SK-N-SH (cell line): ENCODE results near the gene FHL2. TPM values are rescaled to one million over a fixed set of nuclear protein-coding genes. Genes with fewer than 3 reads are reported as not detected.

Source experiments
- CTCF ChIA-PET: fragments of 300-600, 350-600 bp; formaldehyde crosslinking; extraction: SDS; loops from one replicate; lab custom pipeline; 2021; lab: Yijun Ruan, JAX
- POLR2A ChIA-PET: fragments of 350-600 bp; sonication (Branson Sonifier 250); formaldehyde crosslinking; extraction: SDS; loops from one replicate; lab custom pipeline; 2020; ENCODE audit warnings: antibody characterized with exemption, inconsistent platforms; lab: Yijun Ruan, JAX
- DNase-seq: peaks from one replicate; pipeline ENCODE4 v3.0.0; 2012
- H2AFZ ChIP-seq: fragments of 200-600 bp; sonication (generic); 2 replicates; pipeline ENCODE4 v1.8.1; 2016; ENCODE audit warnings: antibody characterized with exemption, mild to moderate bottlenecking, low read depth
- H3F3A ChIP-seq: fragments of 200-600 bp; sonication (generic); replicated peaks from 2 replicates; pipeline ENCODE3; 2016; ENCODE audit warnings: antibody characterized with exemption, mild to moderate bottlenecking; ENCODE audit not compliant: insufficient read depth
- H3K27ac ChIP-seq, 2 experiments: fragments of 200-500 bp in 1 of 2; fragments of 200-600 bp in 1 of 2; sonication (Bioruptor generic) in 1 of 2; sonication (generic), shearing (Covaris generic) in 1 of 2; 2 replicates each; pipeline versions ENCODE4 v1.5.1 to v1.6.1; 2014 to 2016; ENCODE audit warnings: low read depth in 2 of 2, inconsistent platforms in 1 of 2, low read length in 1 of 2, mild to moderate bottlenecking in 1 of 2, mixed read lengths in 1 of 2
- H3K27me3 ChIP-seq: fragments of 200-600 bp; sonication (generic), shearing (Covaris generic); 2 replicates; pipeline ENCODE4 v1.6.1; 2016; ENCODE audit warnings: mixed run types; ENCODE audit not compliant: insufficient read depth
- H3K36me3 ChIP-seq, 2 experiments: fragments of 200-500 bp in 1 of 2; fragments of 200-600 bp in 1 of 2; sonication (Bioruptor generic) in 1 of 2; sonication (generic) in 1 of 2; replicated peaks in 1 of 2; 2 replicates each; pipeline versions ENCODE3 to v1.5.1; 2014 to 2016; ENCODE audit warnings: low read length in 1 of 2, mild to moderate bottlenecking in 1 of 2; ENCODE audit not compliant: insufficient read depth in 2 of 2, control insufficient read depth in 1 of 2
- H3K4me1 ChIP-seq, 2 experiments: fragments of 200-500 bp in 1 of 2; fragments of 200-600 bp in 1 of 2; sonication (Bioruptor generic) in 1 of 2; sonication (generic), shearing (Covaris generic) in 1 of 2; 2 replicates each; pipeline versions ENCODE4 v1.5.1 to v1.6.1; 2014 to 2016; ENCODE audit warnings: low read depth in 1 of 2, low read length in 1 of 2, mixed run types in 1 of 2; ENCODE audit not compliant: insufficient read depth in 2 of 2, control insufficient read depth in 1 of 2
- H3K4me2 ChIP-seq: fragments of 200-600 bp; sonication (generic), shearing (Covaris generic); 2 replicates; pipeline ENCODE4 v1.6.1; 2017; ENCODE audit warnings: mixed run types
- H3K4me3 ChIP-seq, 2 experiments: fragments of 200-500 bp in 1 of 2; fragments of 200-600 bp in 1 of 2; sonication (Bioruptor generic) in 1 of 2; sonication (generic), shearing (Covaris generic) in 1 of 2; 2 replicates each; pipeline versions ENCODE4 v1.5.1 to v1.8.1; 2014 to 2016; ENCODE audit warnings: low read depth in 2 of 2, inconsistent platforms in 1 of 2, low read length in 1 of 2, mild to moderate bottlenecking in 1 of 2, mixed read lengths in 1 of 2, moderate library complexity in 1 of 2
- H3K79me2 ChIP-seq: fragments of 200-600 bp; sonication (generic); 2 replicates; pipeline ENCODE4 v1.8.1; 2017; ENCODE audit warnings: mild to moderate bottlenecking; ENCODE audit not compliant: insufficient read depth
- H3K9ac ChIP-seq: fragments of 200-600 bp; sonication (generic); 2 replicates; pipeline ENCODE4 v1.6.1; 2017; ENCODE audit warnings: mixed run types
- H3K9me2 ChIP-seq: fragments of 200-600 bp; sonication (generic); 2 replicates; pipeline ENCODE4 v1.6.1; 2017; ENCODE audit warnings: mixed run types
- H3K9me3 ChIP-seq: fragments of 200-600 bp; sonication (generic); 2 replicates; pipeline ENCODE4 v1.6.1; 2017; ENCODE audit warnings: mixed run types, mild to moderate bottlenecking, moderate library complexity
- H4K20me1 ChIP-seq: fragments of 200-600 bp; sonication (generic); 2 replicates; pipeline ENCODE4 v1.6.1; 2017; ENCODE audit warnings: mild to moderate bottlenecking, mixed run types; ENCODE audit not compliant: insufficient read depth
- ELF1 ChIP-seq: IDR thresholded peaks from 2 replicates; pipeline ENCODE4 v1.4.0; 2012
- EZH2phosphoT487 ChIP-seq: fragments of 200-600 bp; sonication (generic); IDR thresholded peaks from 2 replicates; pipeline ENCODE4 v1.6.1; 2017; ENCODE audit warnings: low read depth, mixed run types, mild to moderate bottlenecking, antibody characterized with exemption, moderate library complexity, borderline replicate concordance
- FOSL2 ChIP-seq: IDR thresholded peaks from 2 replicates; pipeline ENCODE4 v1.4.0; 2012; ENCODE audit warnings: low read depth, mild to moderate bottlenecking, moderate library complexity, borderline replicate concordance
- JUND ChIP-seq: IDR thresholded peaks from 2 replicates; pipeline ENCODE4 v1.4.0; 2012
- MEF2A ChIP-seq: IDR thresholded peaks from 2 replicates; pipeline ENCODE4 v1.4.0; 2012; ENCODE audit warnings: low read depth, borderline replicate concordance
- NFIC ChIP-seq: IDR thresholded peaks from 2 replicates; pipeline ENCODE4 v1.4.0; 2012; ENCODE audit warnings: borderline replicate concordance
- RAD21 ChIP-seq: IDR thresholded peaks from 2 replicates; pipeline ENCODE4 v1.6.1; 2012; ENCODE audit warnings: mild to moderate bottlenecking, low read length
- SIN3A ChIP-seq: IDR thresholded peaks from 2 replicates; pipeline ENCODE4 v1.6.1; 2012; ENCODE audit warnings: low read depth, mild to moderate bottlenecking, low read length, moderate library complexity, borderline replicate concordance
- YY1 ChIP-seq: IDR thresholded peaks from 2 replicates; pipeline ENCODE4 v1.4.0; 2012; ENCODE audit warnings: low read depth, mild to moderate bottlenecking
- WGBS: methylation state at CpG from one replicate; pipeline ENCODE4 v1.1.6; 2017; ENCODE audit warnings: low lambda C conversion rate; 5-methylcytosine and 5-hydroxymethylcytosine counted together
- polyA plus RNA-seq, 3 experiments: library from polyadenylated mRNA; depleted of rRNA; stranded (reverse); fragments of >200 nt; gene quantifications; 2 replicates each; pipeline ENCODE4 v1.2.3, GENCODE V29; 2012
- TF ChIP-seq, protein P1 (sequence below): IDR thresholded peaks from 2 replicates; pipeline ENCODE4 v1.4.0; 2012; ENCODE audit warnings: low read depth
- TF ChIP-seq, protein P2 (sequence below): IDR thresholded peaks from 2 replicates; pipeline ENCODE4 v1.6.1; 2012; ENCODE audit warnings: mild to moderate bottlenecking, low read depth, low read length, moderate library complexity

FHL2 gene
- polyA plus RNA-seq, 1 of the 3 experiments (the other 2 are of a cell fraction): 31.7 TPM

DNA sequence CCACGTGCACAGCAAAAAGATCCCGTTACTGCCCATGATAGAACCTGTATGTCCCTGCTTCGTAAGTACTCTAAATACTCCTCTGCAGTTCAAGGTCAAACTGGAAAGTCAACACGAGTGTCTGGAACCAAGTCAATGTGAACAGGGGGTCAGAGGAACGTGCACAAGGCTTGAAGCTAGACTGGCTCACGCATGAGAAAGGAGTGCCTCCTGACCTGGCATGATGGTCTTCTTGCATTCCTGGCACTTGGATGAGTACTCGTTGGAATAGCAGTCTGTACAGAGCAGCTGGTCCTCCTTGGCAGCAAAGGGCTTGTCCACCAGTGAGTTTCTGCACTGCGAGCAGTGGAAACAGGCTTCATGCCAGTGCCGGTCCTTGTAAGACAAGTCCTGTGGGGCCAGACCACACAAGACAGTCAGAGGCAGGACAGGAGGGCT lies 25.5 kb downstream of the FHL2 start:
- peaks cover 40% of the 10 kb centered on the region; the same call in 1 of the 2 replicates for H3K79me2 ChIP-seq
- TF ChIP-seq ELF1: no peak
- TF ChIP-seq MEF2A: no peak
- TF ChIP-seq FOSL2: no peak
- H3K4me2 ChIP-seq: no peak overlapping the region
- ChIA-PET CTCF (interaction anchor here (3.5 kb wide), 1 partner anchor 148 kb away, joined by 16 read pairs; no protein-coding TSS in a partner anchor), POLR2A (no interaction called here)
- H2AFZ ChIP-seq: no peak overlapping the region
- no peak overlapping the region for H3K9ac ChIP-seq
- peaks cover 6% of the 10 kb centered on the region in 2 experiments; a peak in 1 of 4 replicates for H3K4me1 ChIP-seq
- H3K27me3 ChIP-seq: no peaks in the 10 kb centered on the region
- peaks cover 8% of the 10 kb centered on the region for H3F3A ChIP-seq
- no peaks in the 10 kb centered on the region for H3K9me3 ChIP-seq
- H4K20me1 ChIP-seq: peaks cover 8% of the 10 kb centered on the region; the same call in 1 of the 2 replicates
- whole genome bisulfite sequencing: 97% methylated on average over 6 of the region's 9 CpGs
- H3K36me3 ChIP-seq: peaks cover 2 to 37% of the 10 kb centered on the region in 2 experiments
- H3K9me2 ChIP-seq: no peaks in the 10 kb centered on the region
- H3K27ac ChIP-seq: no peak overlapping the region
- H3K4me3 ChIP-seq: no peak overlapping the region
- no peak for DNase-seq

DNA sequence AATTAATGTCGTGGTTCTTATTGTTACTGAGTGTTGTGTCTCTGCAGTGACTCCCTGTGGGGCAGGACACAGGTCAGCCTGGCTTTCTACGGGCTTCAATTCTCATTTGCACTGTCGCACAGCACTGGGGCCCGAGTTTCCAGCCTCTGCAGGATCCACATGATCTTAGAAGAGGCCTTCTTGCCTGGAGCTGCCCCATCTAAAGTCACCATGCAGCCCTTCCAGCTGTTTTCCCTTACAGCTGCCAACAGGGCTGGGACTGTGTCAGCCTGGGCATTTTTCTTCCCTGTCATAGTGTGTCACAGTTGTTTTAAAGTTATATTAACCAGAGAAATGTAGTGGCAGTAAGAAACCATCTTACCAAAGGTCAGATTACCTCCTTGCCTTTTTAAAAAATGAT lies 27.0 kb downstream of the FHL2 start:
- WGBS: 92% methylated on average over 4 of the region's 4 CpGs
- Histone ChIP-seq H2AFZ (no peak overlapping the region), H3K79me2 (peaks cover 42% of the 10 kb centered on the region; the same call in 1 of the 2 replicates), H3K9me2 (no peaks in the 10 kb centered on the region), H3K4me1 (peaks cover 2 to 4% of the 10 kb centered on the region in 2 experiments; a peak in 1 of 4 replicates), H3K27me3 (no peaks in the 10 kb centered on the region), H3K4me2 (no peak overlapping the region), H3K36me3 (peaks cover 0 to 50% of the 10 kb centered on the region in 2 experiments), H3K9ac (no peak overlapping the region), H3F3A (peaks cover 8% of the 10 kb centered on the region), H3K9me3 (no peaks in the 10 kb centered on the region), H4K20me1 (0 out of 2 replicates have a peak, but pooled peaks cover 5% of the 10 kb centered on the region), H3K27ac (no peak overlapping the region), H3K4me3 (no peak overlapping the region)
- ChIA-PET POLR2A (no interaction called here), CTCF (interaction anchor here (0.8 to 2.9 kb wide), 5 partner anchors 12 to 150 kb away, joined by 3 to 16 read pairs (median 4); partner anchors contain the start of gene FHL2)
- no peak for TF ChIP-seq RAD21
- no peak for TF ChIP-seq SIN3A
- TF ChIP-seq YY1: no peak
- no peak for TF ChIP-seq JUND
- TF ChIP-seq, protein P1, sequence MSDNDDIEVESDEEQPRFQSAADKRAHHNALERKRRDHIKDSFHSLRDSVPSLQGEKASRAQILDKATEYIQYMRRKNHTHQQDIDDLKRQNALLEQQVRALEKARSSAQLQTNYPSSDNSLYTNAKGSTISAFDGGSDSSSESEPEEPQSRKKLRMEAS: no peak
- TF ChIP-seq NFIC: no peak
- TF ChIP-seq ELF1: no peak
- no peak for TF ChIP-seq EZH2phosphoT487
- TF ChIP-seq, protein P2, sequence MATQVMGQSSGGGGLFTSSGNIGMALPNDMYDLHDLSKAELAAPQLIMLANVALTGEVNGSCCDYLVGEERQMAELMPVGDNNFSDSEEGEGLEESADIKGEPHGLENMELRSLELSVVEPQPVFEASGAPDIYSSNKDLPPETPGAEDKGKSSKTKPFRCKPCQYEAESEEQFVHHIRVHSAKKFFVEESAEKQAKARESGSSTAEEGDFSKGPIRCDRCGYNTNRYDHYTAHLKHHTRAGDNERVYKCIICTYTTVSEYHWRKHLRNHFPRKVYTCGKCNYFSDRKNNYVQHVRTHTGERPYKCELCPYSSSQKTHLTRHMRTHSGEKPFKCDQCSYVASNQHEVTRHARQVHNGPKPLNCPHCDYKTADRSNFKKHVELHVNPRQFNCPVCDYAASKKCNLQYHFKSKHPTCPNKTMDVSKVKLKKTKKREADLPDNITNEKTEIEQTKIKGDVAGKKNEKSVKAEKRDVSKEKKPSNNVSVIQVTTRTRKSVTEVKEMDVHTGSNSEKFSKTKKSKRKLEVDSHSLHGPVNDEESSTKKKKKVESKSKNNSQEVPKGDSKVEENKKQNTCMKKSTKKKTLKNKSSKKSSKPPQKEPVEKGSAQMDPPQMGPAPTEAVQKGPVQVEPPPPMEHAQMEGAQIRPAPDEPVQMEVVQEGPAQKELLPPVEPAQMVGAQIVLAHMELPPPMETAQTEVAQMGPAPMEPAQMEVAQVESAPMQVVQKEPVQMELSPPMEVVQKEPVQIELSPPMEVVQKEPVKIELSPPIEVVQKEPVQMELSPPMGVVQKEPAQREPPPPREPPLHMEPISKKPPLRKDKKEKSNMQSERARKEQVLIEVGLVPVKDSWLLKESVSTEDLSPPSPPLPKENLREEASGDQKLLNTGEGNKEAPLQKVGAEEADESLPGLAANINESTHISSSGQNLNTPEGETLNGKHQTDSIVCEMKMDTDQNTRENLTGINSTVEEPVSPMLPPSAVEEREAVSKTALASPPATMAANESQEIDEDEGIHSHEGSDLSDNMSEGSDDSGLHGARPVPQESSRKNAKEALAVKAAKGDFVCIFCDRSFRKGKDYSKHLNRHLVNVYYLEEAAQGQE: no peak
- no peak for TF ChIP-seq MEF2A
- no peak for DNase-seq
